ENCODE results near the gene MARCKS. TPM values are rescaled to one million over a fixed set of nuclear protein-coding genes. Genes with fewer than 3 reads are reported as not detected.

MARCKS gene
- total RNA-seq, 3 donors from 2014 or later = 131 to 245 (median 136) TPM

- TF ChIP-seq CTCF (IDR thresholded peaks at IDR 0.05) = no peak
- H3K4me1 ChIP-seq (ENCODE audit: low read depth) = peaks cover 13% of the 10 kb centered on the region
- no peak overlapping the region for H3K4me3 ChIP-seq
- no peaks in the 10 kb centered on the region for H3K9me3 ChIP-seq
- DNase-seq = no peak
- intact Hi-C loops (cut with DNase I, micrococcal nuclease) = no loop called here
- ATAC-seq = peak; percentile 18
- H3K36me3 ChIP-seq (ENCODE audit: low read depth) = no peaks in the 10 kb centered on the region
These were observed 28.0 kb upstream of the MARCKS start for GRCh38 chr6:113828984-113829695.

- Histone ChIP-seq H3K36me3 (ENCODE audit: low read depth) (no peaks in the 10 kb centered on the region), H3K4me3 (no peak overlapping the region), H3K9me3 (no peaks in the 10 kb centered on the region), H3K4me1 (ENCODE audit: low read depth) (peaks cover 13% of the 10 kb centered on the region)
- intact Hi-C loops (cut with DNase I, micrococcal nuclease) = no loop called here
- peak in 1 of 3 donors; percentile 65 for DNase-seq
- TF ChIP-seq CTCF (IDR thresholded peaks at IDR 0.05) = no peak
- peak; percentile 94 for ATAC-seq
These were observed 27.5 kb upstream of the MARCKS start for GRCh38 chr6:113829696-113830045.

GRCh38 chr6:113830140-113830539 is 27.0 kb upstream of the MARCKS start:
- DNase-seq (no peak), ATAC-seq (peak; percentile 23)
- no peaks in the 10 kb centered on the region for H3K9me3 ChIP-seq
- H3K4me1 ChIP-seq (ENCODE audit: low read depth) = peaks cover 13% of the 10 kb centered on the region
- TF ChIP-seq CTCF (IDR thresholded peaks at IDR 0.05) = no peak
- intact Hi-C loops (cut with DNase I, micrococcal nuclease) = no loop called here
- H3K4me3 ChIP-seq = no peak overlapping the region
- H3K36me3 ChIP-seq (ENCODE audit: low read depth) = no peaks in the 10 kb centered on the region

- H3K36me3 ChIP-seq (ENCODE audit: low read depth) = no peaks in the 10 kb centered on the region
- no peak overlapping the region for H3K4me3 ChIP-seq
- TF ChIP-seq CTCF (IDR thresholded peaks at IDR 0.05) = no peak
- H3K4me1 ChIP-seq (ENCODE audit: low read depth) = peaks cover 5% of the 10 kb centered on the region
- DNase-seq = no peak
- no peaks in the 10 kb centered on the region for H3K9me3 ChIP-seq
- no peak for ATAC-seq
- intact Hi-C loops (cut with DNase I, micrococcal nuclease) = no loop called here
These were observed 23.6 kb upstream of the MARCKS start for GRCh38 chr6:113833537-113833936.

DNA sequence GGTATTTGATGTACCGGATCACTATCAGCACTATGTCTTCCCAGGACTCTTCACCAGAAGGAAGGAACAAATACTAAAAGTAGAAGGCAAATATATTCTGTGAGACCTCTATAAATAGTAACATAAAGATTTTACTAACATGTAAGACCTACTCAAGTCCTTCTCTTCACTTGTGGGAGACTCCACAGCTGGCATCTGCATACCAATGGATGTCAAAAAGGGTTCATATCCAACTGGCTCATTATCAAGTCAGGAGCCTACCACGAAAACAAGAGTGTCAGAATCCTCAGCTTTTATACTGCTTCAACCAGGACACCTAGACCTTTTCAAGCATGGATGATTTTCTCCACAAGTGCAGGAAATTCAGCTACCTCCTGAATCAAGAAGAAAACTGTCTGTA is 20.0 kb upstream of the MARCKS start:
- H3K4me1 ChIP-seq (ENCODE audit: low read depth) = no peaks in the 10 kb centered on the region
- no peak for ATAC-seq
- no peak for TF ChIP-seq CTCF (IDR thresholded peaks at IDR 0.05)

GRCh38 chr6:113842165-113842564 is 15.0 kb upstream of the MARCKS start:
- H3K9me3 ChIP-seq = no peaks in the 10 kb centered on the region
- intact Hi-C loops (cut with DNase I, micrococcal nuclease) = no loop called here
- no peak for DNase-seq

More for the DNA sequence above, 20.0 kb upstream of the MARCKS start:
- DNase-seq = no peak
- intact Hi-C loops (cut with DNase I, micrococcal nuclease) = no loop called here
- Histone ChIP-seq H3K9me3 (no peaks in the 10 kb centered on the region), H3K36me3 (ENCODE audit: low read depth) (no peaks in the 10 kb centered on the region), H3K4me3 (no peak overlapping the region)

More at GRCh38 chr6:113842165-113842564, 15.0 kb upstream of the MARCKS start:
- Histone ChIP-seq H3K4me3 (no peak overlapping the region), H3K36me3 (ENCODE audit: low read depth) (no peaks in the 10 kb centered on the region), H3K4me1 (ENCODE audit: low read depth) (no peaks in the 10 kb centered on the region)
- TF ChIP-seq CTCF (IDR thresholded peaks at IDR 0.05) = no peak
- no peak for ATAC-seq
